Hepatocyte (in vitro differentiated cells): ENCODE measurements around the gene NUP37. TPM values are rescaled to one million over a fixed set of nuclear protein-coding genes. Genes with fewer than 3 reads are reported as not detected.

Source experiments
- DNase-seq: peaks from one replicate; pipeline ENCODE4 v3.0.0-alpha.2; 2016; ENCODE audit warnings: low spot score
- H2AFZ ChIP-seq: fragments of 200-600 bp; sonication (generic); 2 replicates; pipeline ENCODE4 v1.6.0; 2016; ENCODE audit warnings: antibody characterized with exemption, mild to moderate bottlenecking
- H3K27ac ChIP-seq: fragments of 200-600 bp; sonication (generic); 2 replicates; pipeline ENCODE4 v1.5.1; 2016; ENCODE audit warnings: mild to moderate bottlenecking
- H3K27me3 ChIP-seq: fragments of 200-600 bp; sonication (generic); 2 replicates; pipeline ENCODE4 v1.6.1; 2016
- H3K36me3 ChIP-seq: fragments of 200-600 bp; sonication (generic); replicated peaks from 2 replicates; pipeline ENCODE4 v1.5.1; 2016; ENCODE audit warnings: low read depth; ENCODE audit not compliant: insufficient read depth
- H3K4me1 ChIP-seq: fragments of 200-600 bp; sonication (generic); 2 replicates; pipeline ENCODE4 v1.5.1; 2016; ENCODE audit warnings: mild to moderate bottlenecking, moderate library complexity; ENCODE audit not compliant: insufficient read depth
- H3K4me2 ChIP-seq: fragments of 200-600 bp; sonication (generic); 2 replicates; pipeline ENCODE4 v1.6.0; 2016
- H3K4me3 ChIP-seq: fragments of 200-600 bp; sonication (generic); 2 replicates; pipeline ENCODE4 v1.5.1; 2016; ENCODE audit warnings: mild to moderate bottlenecking
- H3K79me2 ChIP-seq: fragments of 200-600 bp; sonication (generic); 2 replicates; pipeline ENCODE4 v1.6.0; 2017; ENCODE audit warnings: mild to moderate bottlenecking
- H3K9me2 ChIP-seq: fragments of 200-600 bp; sonication (generic); replicated peaks from 2 replicates; pipeline ENCODE4 v1.6.0; 2017; ENCODE audit warnings: mild to moderate bottlenecking; ENCODE audit not compliant: insufficient read depth
- H3K9me3 ChIP-seq: fragments of 200-600 bp; sonication (generic); 2 replicates; pipeline ENCODE4 v1.5.1; 2016; ENCODE audit warnings: low read depth, mild to moderate bottlenecking
- H4K20me1 ChIP-seq: fragments of 200-600 bp; sonication (generic); 2 replicates; pipeline ENCODE4 v1.6.0; 2016; ENCODE audit warnings: mild to moderate bottlenecking; ENCODE audit not compliant: insufficient read depth, poor library complexity, severe bottlenecking
- EZH2 ChIP-seq: fragments of 200-600 bp; sonication (generic); IDR thresholded peaks from 2 replicates; pipeline ENCODE4 v1.6.1; 2016; ENCODE audit warnings: antibody characterized with exemption, mild to moderate bottlenecking, borderline replicate concordance
- EZH2phosphoT487 ChIP-seq: fragments of 200-600 bp; sonication (generic); IDR thresholded peaks from one replicate; pipeline ENCODE4 v1.6.1; 2018; ENCODE audit warnings: antibody characterized with exemption, mild to moderate bottlenecking, low read depth, moderate library complexity; ENCODE audit not compliant: unreplicated experiment, severe bottlenecking
- WGBS: methylation state at CpG from one replicate; pipeline ENCODE4 v1.1.6; 2016; ENCODE audit warnings: low lambda C conversion rate; ENCODE audit errors: missing lambda C conversion rate; 5-methylcytosine and 5-hydroxymethylcytosine counted together
- polyA plus RNA-seq: library from polyadenylated mRNA; unstranded; fragments of >200 nt; fragmentation: Nextera tagmentation; extraction: Ambion mirVana; gene quantifications from 2 replicates; pipeline ENCODE4 v1.2.1, GENCODE V29; 2016
- total RNA-seq: library from RNA; depleted of rRNA; stranded (reverse); fragments of >200 nt; gene quantifications from 2 replicates; pipeline ENCODE4 v1.2.3, GENCODE V29; 2014
- TF ChIP-seq, protein P1 (sequence below): fragments of 200-600 bp; sonication (generic); IDR thresholded peaks from 2 replicates; pipeline ENCODE4 v1.5.1; 2016; ENCODE audit warnings: antibody characterized with exemption, mild to moderate bottlenecking; ENCODE audit not compliant: poor library complexity

NUP37 gene
- total and polyA plus RNA-seq, 2 experiments from 2014 or later: 26.7 to 37.3 TPM

DNA sequence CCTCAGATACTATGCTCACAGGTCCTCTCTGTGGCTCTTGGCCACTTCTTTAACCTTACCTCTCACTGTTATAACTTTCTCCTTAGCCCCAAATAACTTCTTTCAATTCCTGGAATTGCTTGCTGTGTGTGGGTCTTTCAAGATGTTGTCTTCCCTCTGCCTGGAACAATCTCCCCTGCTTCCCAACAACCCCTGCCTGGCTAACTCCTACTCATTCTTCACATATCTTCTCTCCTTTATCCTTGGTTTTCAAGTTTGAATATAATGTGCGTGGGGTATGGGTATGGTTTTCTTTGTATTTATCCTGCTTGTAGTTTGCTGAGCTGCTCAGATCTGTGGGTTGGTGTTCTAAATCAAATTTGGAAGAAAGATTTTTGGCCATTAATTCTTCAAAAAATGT, 55.4 kb downstream of the NUP37 start:
- WGBS: 91% methylated on average over 1 of the region's 1 CpG
- Histone ChIP-seq H3K9me3 (no peaks in the 10 kb centered on the region), H2AFZ (no peak overlapping the region), H3K27me3 (no peaks in the 10 kb centered on the region), H3K4me1 (no peaks in the 10 kb centered on the region), H3K36me3 (no peaks in the 10 kb centered on the region), H3K4me2 (no peak overlapping the region), H3K4me3 (no peak overlapping the region), H3K79me2 (peaks cover 4% of the 10 kb centered on the region), H3K27ac (no peak overlapping the region), H4K20me1 (no peaks in the 10 kb centered on the region), H3K9me2 (no peaks in the 10 kb centered on the region)
- no peak for TF ChIP-seq EZH2phosphoT487
- TF ChIP-seq EZH2: no peak
- TF ChIP-seq, protein P1, sequence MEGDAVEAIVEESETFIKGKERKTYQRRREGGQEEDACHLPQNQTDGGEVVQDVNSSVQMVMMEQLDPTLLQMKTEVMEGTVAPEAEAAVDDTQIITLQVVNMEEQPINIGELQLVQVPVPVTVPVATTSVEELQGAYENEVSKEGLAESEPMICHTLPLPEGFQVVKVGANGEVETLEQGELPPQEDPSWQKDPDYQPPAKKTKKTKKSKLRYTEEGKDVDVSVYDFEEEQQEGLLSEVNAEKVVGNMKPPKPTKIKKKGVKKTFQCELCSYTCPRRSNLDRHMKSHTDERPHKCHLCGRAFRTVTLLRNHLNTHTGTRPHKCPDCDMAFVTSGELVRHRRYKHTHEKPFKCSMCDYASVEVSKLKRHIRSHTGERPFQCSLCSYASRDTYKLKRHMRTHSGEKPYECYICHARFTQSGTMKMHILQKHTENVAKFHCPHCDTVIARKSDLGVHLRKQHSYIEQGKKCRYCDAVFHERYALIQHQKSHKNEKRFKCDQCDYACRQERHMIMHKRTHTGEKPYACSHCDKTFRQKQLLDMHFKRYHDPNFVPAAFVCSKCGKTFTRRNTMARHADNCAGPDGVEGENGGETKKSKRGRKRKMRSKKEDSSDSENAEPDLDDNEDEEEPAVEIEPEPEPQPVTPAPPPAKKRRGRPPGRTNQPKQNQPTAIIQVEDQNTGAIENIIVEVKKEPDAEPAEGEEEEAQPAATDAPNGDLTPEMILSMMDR: no peak
- DNase-seq: no peak

DNA sequence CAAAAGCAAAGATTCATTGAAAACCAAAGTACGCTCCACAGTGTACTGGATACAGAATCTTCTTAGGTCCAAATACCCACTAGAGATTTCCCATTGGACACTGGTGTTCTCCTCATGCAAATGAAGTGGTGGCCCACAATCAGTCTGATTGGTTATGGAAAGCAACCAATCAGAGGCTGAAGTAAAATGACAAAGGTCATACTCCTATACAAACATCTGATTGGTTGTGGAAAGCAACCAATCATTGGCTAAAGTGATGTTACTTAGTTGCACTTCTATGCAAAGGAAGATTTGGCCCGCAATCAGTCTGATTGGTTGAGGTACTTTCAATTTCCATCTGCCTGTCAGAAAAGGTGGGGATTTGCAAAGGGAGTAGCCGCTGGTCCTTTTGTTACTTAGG, 56.8 kb downstream of the NUP37 start:
- TF ChIP-seq, protein P1: no peak
- no peak for TF ChIP-seq EZH2
- TF ChIP-seq EZH2phosphoT487: no peak
- 94% methylated on average over 3 of the region's 3 CpGs for WGBS
- H3K36me3 ChIP-seq: no peaks in the 10 kb centered on the region
- H2AFZ ChIP-seq: no peak overlapping the region
- H3K79me2 ChIP-seq: peaks cover 4% of the 10 kb centered on the region
- H3K27ac ChIP-seq: no peak overlapping the region
- no peaks in the 10 kb centered on the region for H4K20me1 ChIP-seq
- H3K9me2 ChIP-seq: no peaks in the 10 kb centered on the region
- H3K4me2 ChIP-seq: no peak overlapping the region
- DNase-seq: no peak
- no peaks in the 10 kb centered on the region for H3K4me1 ChIP-seq
- H3K4me3 ChIP-seq: no peak overlapping the region
- H3K9me3 ChIP-seq: no peaks in the 10 kb centered on the region
- no peaks in the 10 kb centered on the region for H3K27me3 ChIP-seq

DNA sequence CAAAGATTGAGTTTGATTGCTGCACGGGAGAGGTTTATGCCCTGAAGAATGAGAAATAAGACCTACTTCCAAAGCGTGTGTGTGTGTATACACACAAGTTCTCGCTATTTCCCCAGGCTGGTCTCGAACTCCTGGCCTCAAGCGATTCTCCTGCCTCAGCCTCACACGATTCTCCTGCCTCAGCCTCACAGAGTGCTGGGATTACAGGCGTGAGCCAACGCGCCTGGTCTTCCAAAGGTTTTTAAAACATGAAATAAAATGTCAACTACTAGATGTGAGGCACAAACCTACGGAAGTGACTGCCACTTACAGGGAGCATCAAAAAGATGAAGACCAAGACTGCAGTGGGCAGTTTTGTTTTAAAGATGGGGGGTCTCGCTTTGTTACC, 57.5 kb downstream of the NUP37 start:
- peak overlapping the region; percentile 66 for H3K4me2 ChIP-seq
- no peaks in the 10 kb centered on the region for H3K27me3 ChIP-seq
- TF ChIP-seq EZH2phosphoT487 (no peak), EZH2 (no peak)
- TF ChIP-seq, protein P1: no peak

More for the DNA sequence above, 57.5 kb downstream of the NUP37 start:
- 81% methylated on average over 11 of the region's 11 CpGs for WGBS
- no peaks in the 10 kb centered on the region for H4K20me1 ChIP-seq
- H3K9me2 ChIP-seq: no peaks in the 10 kb centered on the region
- H3K36me3 ChIP-seq: no peaks in the 10 kb centered on the region
- H3K9me3 ChIP-seq: no peaks in the 10 kb centered on the region
- H3K79me2 ChIP-seq: peaks cover 4% of the 10 kb centered on the region
- peak overlapping the region; percentile 72 for H2AFZ ChIP-seq
- no peak overlapping the region for H3K4me3 ChIP-seq
- DNase-seq: no peak
- H3K27ac ChIP-seq: no peak overlapping the region
- H3K4me1 ChIP-seq: no peaks in the 10 kb centered on the region
